HK-2 (cell line): ENCODE data around the gene TMEM245.
"Not testable (repeated sequence)": the region's sequence is repeated elsewhere in the genome, so short reads cannot be mapped to it uniquely, and the experiment has no call there.

Experiments
- DNase-seq: peaks from one replicate; pipeline ENCODE4 v3.0.0-alpha.2; 2018; ENCODE audit not compliant: unreplicated experiment

The TMEM245 gene

GRCh38 chr9:109133533-109133932 lies 13.8 kb upstream of the TMEM245 start:
- no peak for DNase-seq

GRCh38 chr9:109132567-109133021 lies 12.8 kb upstream of the TMEM245 start:
- DNase-seq, result no peak

DNA sequence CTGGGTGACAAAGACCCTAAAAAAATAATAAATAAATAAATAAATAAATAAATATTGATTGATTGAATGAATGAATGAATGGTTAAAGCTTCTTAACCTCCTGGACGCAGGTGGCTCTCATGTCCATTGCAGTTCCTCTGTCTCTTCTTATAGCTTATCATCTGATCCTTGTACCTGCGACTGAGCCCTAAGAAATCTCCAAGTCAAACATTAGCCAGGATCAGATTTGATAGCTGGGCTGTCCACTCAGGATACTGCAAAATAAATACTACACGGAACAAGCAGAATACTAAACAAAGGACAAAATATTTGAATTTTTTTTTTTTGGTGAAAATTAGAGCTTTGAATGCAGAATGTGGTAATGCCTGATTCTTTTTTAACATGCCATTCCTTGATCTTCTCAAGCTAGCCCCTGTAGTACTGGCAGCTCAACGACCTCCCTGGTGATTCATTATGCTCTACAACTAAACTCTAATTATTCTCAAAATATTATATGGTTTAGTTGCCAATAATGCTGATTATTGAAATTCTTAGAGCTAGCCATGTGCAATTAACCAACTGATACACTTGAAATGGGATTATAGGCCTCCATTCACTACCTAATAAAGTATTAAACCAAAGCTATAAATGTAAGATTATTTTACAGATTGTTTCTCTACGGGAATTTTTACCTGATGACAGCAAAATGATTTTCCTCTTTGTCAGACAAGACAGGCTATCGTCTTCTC lies 9.9 kb upstream of the TMEM245 start:
- no peak for DNase-seq

DNA sequence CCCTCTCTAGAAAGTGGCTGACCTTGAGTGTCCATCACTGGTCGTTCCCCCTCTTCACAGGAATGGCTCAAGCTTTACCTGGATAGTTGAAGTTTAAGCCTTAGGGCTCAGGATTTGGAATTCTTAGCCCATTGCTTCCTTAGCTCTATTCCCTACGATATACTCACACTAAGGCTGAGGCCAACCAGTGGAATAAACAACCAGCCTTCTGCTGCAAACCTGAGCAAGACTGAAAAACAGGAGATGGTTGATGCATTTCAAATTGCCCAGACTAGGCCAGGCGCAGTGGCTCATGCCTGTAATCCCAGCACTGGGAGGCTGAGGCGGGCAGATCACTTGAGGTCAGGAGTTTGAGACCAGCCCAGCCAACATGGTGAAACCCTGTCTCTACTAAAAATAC lies 6.9 kb upstream of the TMEM245 start:
- DNase-seq, result not testable (repeated sequence)

DNA sequence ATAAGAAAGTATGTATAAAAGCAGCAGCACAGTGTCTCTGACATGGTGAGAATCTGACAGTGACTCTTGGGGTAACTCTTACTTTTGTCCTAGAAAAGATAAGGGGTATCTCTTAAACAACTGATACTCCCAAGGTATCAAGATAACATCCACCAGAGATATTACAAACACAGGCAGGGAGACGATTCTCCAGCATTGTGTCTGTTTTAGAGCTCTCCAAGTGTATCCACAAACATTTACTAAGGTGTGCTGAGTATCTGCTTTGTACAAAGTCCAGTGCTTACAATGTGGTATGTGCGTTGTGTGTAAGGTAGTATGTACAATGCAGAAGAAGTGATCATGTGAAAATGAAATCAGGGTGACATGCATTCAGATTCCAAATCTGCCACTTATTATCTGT lies 4.4 kb upstream of the TMEM245 start:
- no peak for DNase-seq

DNA sequence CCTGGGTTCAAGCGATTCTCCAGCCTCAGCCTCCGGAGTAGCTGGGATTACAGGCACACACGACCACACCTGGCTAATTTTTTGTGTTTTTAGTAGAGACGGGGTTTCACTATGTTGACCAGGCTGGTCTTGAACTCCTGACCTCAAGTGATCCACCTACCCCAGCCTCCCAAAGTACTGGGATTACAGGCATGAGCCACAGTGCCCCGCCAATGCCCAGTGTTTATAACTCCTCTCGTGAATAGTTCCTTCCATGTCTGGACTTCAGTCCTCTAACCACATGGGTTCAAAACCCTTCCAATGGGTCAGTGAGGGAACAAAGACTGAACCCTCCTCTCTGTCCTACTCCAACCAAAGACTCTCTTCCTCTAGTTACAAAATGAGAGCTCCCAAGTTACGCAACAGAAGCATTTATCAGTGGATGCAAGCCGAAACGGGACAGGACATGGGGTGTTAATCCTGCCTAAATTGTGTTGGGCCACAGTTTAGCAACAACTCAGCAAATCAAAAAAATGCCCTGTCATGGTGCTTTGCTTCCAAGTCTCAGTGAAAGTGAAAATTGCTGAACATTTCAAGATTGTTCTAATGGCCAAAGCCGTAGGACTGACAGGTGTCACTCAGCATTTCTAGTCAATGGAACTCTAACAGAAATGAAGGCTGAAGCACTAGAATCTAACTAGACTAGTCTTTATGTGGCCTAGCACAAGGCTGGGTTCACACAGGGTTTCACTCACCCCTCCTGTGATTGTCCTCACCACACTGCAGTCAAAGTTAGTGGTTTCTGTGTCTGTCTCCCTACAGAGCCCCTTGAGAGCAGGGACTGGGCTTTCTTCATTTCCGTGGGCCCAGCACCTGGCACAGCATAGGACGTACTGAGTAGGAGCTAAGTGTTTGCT lies 3.2 kb upstream of the TMEM245 start:
- DNase-seq, result no peak

- no peak for DNase-seq
Observed at GRCh38 chr9:109121232-109121796, 1.6 kb upstream of the TMEM245 start.

DNA sequence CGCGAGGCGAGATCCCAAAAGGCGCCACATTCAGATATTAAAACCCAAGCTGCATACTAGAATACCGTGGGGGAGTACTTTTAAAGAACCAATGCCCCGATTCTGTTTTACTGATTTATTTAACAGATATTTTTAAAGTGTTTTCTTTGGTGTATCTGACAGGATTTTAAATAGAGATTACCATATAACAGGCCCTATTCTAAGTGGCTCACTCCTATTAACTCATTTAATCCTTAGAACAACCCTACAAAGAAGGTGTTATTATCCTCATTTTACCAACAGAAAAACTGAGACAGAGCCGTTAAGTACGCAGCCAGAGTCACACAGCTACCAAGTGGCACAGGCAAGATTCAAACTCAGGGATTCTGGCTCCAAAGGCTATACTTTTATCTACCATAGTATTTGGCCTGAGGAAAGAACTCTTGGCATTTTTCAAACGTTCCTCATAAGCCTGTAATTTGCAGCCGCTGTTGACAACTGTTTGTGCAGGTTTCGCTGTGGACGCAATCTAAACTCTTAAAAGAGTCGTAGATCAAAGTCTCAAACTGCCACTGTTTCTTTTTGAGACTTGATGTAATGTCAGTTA lies 550 bp upstream of the TMEM245 start:
- no peak for DNase-seq

GRCh38 chr9:109118808-109119438 lies 824 bp downstream of the TMEM245 start:
- DNase-seq, result no peak

GRCh38 chr9:109117856-109118807 lies 1.6 kb downstream of the TMEM245 start:
- DNase-seq, result peak; percentile 57

DNA sequence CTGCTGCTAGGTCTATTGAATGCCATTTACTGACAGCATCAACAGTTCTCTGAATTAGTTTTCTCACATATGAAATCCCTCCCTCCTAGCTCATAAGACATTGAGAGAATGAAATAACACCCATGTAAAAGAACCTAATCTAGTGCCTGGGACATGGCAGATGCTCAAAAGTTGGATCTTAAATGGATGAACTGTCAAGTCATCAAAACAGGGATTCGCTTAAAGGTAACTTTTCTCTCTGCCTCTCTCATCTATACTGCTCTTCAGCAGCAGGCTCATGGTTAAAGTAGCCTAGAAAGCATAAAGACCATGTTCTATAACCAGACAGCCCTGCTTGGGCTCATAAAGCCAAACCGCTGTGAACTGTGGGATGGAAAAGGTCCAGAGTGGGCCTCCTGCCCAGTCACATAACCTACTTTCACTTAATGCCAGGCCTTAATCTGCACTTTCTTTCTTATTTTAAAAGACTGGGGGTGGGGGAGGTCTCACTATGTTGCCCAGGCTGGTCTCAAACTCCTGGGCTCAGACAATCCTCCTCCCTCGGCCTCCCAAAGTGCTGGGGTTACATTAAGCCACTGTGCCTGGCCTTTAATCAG lies 3.7 kb downstream of the TMEM245 start:
- no peak for DNase-seq

GRCh38 chr9:109114670-109115069 lies 5.1 kb downstream of the TMEM245 start:
- DNase-seq, result peak; percentile 35

- DNase-seq, result no peak
Observed at GRCh38 chr9:109113892-109114609, 5.7 kb downstream of the TMEM245 start.

- DNase-seq, result no peak
Observed at GRCh38 chr9:109113254-109113653, 6.5 kb downstream of the TMEM245 start.

DNA sequence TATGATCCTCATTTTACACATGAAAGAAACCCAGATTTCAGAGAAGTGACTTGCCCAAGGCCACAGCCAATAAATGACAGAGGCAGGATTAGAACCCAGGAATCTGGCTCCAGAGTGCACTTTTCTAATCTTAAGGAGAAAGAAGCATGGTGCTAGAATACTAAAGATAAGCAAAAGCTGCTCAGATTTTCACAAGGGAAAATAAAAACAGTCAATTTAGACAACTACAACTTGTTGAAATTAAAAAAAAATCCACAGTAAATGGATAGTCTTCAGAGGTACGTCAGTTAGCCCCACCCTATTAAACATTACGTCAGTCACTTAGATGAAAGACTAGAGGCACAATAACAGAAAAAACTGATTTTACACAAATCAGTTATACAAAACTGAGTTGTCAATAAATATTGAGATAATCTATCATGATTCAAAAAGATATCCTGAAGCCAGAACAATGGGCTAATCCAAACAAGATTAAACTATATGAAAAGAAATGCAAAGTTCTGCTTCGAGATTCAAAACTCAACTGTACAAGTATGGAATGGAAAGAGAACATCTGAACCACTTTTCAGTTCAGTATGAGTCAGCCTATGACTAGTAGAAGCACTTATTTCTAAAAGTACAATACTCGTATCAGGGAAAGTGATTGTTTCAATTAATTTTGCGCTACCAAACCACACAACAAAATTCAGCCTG lies 9.3 kb downstream of the TMEM245 start:
- DNase-seq, result no peak

DNA sequence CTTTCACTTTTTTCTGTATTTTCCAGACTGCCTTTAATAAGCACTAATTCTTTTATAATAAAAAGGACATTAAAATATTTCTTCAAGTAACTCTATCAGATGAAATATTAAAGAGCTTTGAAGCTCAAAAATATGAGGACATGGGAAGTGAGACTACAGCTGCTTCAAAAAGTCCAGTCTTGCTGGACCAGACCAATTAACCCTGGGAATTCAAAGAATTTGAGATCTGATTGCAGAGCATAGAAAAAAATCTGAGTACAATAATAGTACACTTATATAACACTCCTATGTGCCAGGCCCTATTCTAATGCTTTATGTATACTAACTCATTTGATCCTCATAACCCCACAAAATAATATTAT lies 9.8 kb downstream of the TMEM245 start:
- no peak for DNase-seq

- DNase-seq, result no peak
Observed at GRCh38 chr9:109108318-109108717, 11.4 kb downstream of the TMEM245 start.

DNA sequence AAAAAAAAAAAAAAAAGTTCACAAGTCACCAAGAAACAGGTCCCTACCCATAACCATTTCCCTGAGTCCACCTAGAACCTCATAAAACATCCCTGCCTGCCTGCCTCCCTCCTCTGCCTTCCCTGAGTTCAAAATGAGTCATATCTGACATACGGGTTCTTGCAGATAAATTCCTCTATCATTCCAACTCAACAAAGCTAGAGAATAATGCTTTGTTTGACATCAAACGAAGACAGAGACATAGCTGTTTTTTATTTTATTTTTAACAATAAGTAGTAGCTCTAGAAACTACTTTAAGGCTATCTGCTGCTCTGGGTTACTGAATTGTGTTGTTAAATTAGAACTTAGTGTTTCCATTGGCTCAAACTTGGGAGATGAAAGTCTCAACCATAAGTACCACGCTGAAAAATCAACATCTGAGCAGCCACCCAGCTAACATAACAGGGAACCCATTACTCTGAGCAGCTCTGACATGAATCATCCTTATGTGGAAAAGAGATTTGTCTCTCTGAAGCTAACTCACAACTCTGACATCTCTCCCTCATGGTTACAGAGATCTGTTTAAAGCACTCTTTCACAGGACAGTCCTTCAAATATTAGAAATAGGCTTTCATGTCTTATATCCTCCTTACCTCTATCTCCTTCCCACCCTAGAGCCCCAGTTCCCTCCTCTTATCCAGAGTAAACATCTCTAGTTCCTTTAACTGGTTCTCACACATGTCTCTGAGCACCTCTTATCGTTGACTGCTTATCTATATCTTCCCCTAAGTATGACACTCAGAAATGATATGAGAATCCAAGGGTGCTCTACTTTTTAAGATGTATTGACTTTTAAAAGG lies 12.1 kb downstream of the TMEM245 start:
- peak; percentile 41 for DNase-seq
